T-cell (primary cell): ENCODE results near the gene DAPK1. TPM values are rescaled to one million over a fixed set of nuclear protein-coding genes. Genes with fewer than 3 reads are reported as not detected.

Source experiments
- ATAC-seq, 4 experiments: fragments of 200-7000 bp in 3 of 4; fragments of 150-1000 bp in 1 of 4; cut with Tn5 transposase; replicated peaks in 1 of 4; 1 replicate in 3 of 4; 2 replicates in 1 of 4; pipeline ENCODE4 v1.10.0; 2021; ENCODE audit warnings: moderate library complexity in 3 of 4, mild to moderate bottlenecking in 2 of 4, moderate number of reproducible peaks in 1 of 4
- CTCF ChIA-PET, 2 donors: fragments of 300-600 bp; sonication (Branson Sonifier 250); formaldehyde crosslinking; loops; one replicate each; lab custom pipeline; 2022; ENCODE audit warnings: antibody characterized with exemption in 2 of 2; lab: Charles Lee
- POLR2A ChIA-PET, 2 donors: fragments of 300-600 bp; sonication (Branson Sonifier 250); formaldehyde crosslinking; loops; one replicate each; lab custom pipeline; 2022; ENCODE audit warnings: antibody characterized with exemption in 2 of 2; lab: Charles Lee
- DNase-seq, 35 experiments: peaks; one replicate each; pipeline versions ENCODE4 v3.0.0 to v3.0.0-alpha.2; 2013 to 2023
- H3K27ac ChIP-seq: one replicate; pipeline ENCODE4 v1.5.1; 2013; ENCODE audit warnings: low read length
- H3K27me3 ChIP-seq, 2 experiments: replicated peaks in 1 of 2; 1 replicate in 1 of 2; 2 replicates in 1 of 2; pipeline versions ENCODE4 v1.6.1 to v1.7.0; 2013; ENCODE audit warnings: low read length in 1 of 2, mixed read lengths in 1 of 2; ENCODE audit not compliant: control insufficient read depth in 2 of 2, insufficient read depth in 2 of 2; ENCODE audit errors: extremely low read depth in 1 of 2
- H3K36me3 ChIP-seq, 2 donors: 1 replicate in 1 of 2; 2 replicates in 1 of 2; pipeline versions ENCODE4 v1.6.1 to v1.7.0; 2013; ENCODE audit warnings: low read length in 1 of 2; ENCODE audit not compliant: control insufficient read depth in 2 of 2, insufficient read depth in 1 of 2; ENCODE audit errors: extremely low read depth in 1 of 2
- H3K4me1 ChIP-seq, 2 experiments: 1 replicate in 1 of 2; 2 replicates in 1 of 2; pipeline versions ENCODE4 v1.6.1 to v1.7.0; 2013; ENCODE audit warnings: low read length in 2 of 2, mixed read lengths in 1 of 2; ENCODE audit not compliant: insufficient read depth in 2 of 2, control insufficient read depth in 1 of 2; ENCODE audit errors: extremely low read depth in 1 of 2
- H3K4me3 ChIP-seq, 2 donors: 1 replicate in 1 of 2; 2 replicates in 1 of 2; pipeline versions ENCODE4 v1.5.1 to v1.7.0; 2013; ENCODE audit warnings: mild to moderate bottlenecking in 2 of 2, low read length in 1 of 2, moderate library complexity in 1 of 2; ENCODE audit not compliant: control insufficient read depth in 1 of 2; ENCODE audit errors: extremely low read depth in 1 of 2
- H3K9me3 ChIP-seq: 2 replicates; pipeline ENCODE4 v1.7.0; 2013
- H3K27ac Mint-ChIP-seq, 2 donors: one replicate each; pipeline ENCODE4 v1.8.0; 2020 to 2021; ENCODE audit warnings: mild to moderate bottlenecking in 2 of 2, mixed read lengths in 2 of 2
- H3K27me3 Mint-ChIP-seq, 2 donors: one replicate each; pipeline ENCODE4 v1.8.0; 2021 to 2022; ENCODE audit warnings: mixed read lengths in 2 of 2
- H3K36me3 Mint-ChIP-seq: one replicate; pipeline ENCODE4 v1.8.0; 2021; ENCODE audit warnings: mixed read lengths
- H3K4me1 Mint-ChIP-seq, 3 donors: one replicate each; pipeline ENCODE4 v1.8.0; 2020 to 2022; ENCODE audit warnings: mixed read lengths in 3 of 3, mild to moderate bottlenecking in 1 of 3
- H3K4me3 Mint-ChIP-seq, 3 donors: one replicate each; pipeline ENCODE4 v1.8.0; 2020 to 2022; ENCODE audit warnings: mild to moderate bottlenecking in 3 of 3, mixed read lengths in 3 of 3, moderate library complexity in 3 of 3
- H3K9me3 Mint-ChIP-seq, 3 donors: one replicate each; pipeline ENCODE4 v1.8.0; 2020 to 2022; ENCODE audit warnings: mixed read lengths in 3 of 3
- WGBS: methylation state at CpG from one replicate; pipeline ENCODE4 v1.1.5; 2013; ENCODE audit warnings: missing lambda C conversion rate; ENCODE audit not compliant: insufficient coverage; 5-methylcytosine and 5-hydroxymethylcytosine counted together
- total RNA-seq, 35 experiments: library from RNA in 6 of 35; stranded (reverse) in 6 of 35; fragments of 120-200 nt in 1 of 35; gene quantifications; one replicate each; pipeline versions ENCODE4 v1.2.1 to v1.2.4 and lab custom pipeline; 2013 to 2026

DAPK1 gene
- total RNA-seq, 5 donors from 2014 or later (not counting 1 experiment from before 2014, with no cell fraction given): 1.7 to 4.2 (median 2.8) TPM

DNA sequence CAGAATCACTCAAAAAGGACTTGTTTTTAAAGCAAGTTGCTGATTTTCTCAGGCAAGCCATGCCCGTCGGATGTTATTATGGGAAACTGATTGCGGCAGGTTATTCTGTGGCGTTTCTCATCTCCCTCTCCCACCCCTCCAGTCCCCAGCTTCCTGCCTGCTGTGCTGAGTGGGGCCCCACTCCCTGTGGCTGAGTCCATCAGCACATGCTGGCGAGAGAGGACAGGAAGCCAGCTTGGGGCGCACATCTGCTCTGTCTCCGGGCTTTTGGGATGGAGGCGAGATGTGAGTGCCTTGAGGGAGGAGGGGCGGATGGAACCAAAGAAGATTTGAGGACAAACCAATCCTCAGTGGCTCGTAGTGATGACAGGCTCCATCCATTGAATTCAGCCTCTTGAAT is 108.0 kb downstream of the DAPK1 start:
- Histone ChIP-seq H3K36me3 (no peaks in the 10 kb centered on the region), H3K9me3 (no peaks in the 10 kb centered on the region), H3K27ac (no peak overlapping the region), H3K27me3 (peaks cover 0 to 11% of the 10 kb centered on the region in 2 experiments), H3K4me3 (peak overlapping the region in 1 of 2 donors; percentile 1), H3K4me1 (peaks cover 10 to 26% of the 10 kb centered on the region in 2 experiments)
- Mint-ChIP-seq H3K4me3 (peak overlapping the region in 1 of 3 donors; percentile 15), H3K9me3 (peaks cover 0 to 3% (median 2%) of the 10 kb centered on the region in 3 donors), H3K27ac (no peak overlapping the region), H3K4me1 (peaks cover 4 to 12% (median 11%) of the 10 kb centered on the region in 3 donors), H3K36me3 (no peaks in the 10 kb centered on the region), H3K27me3 (peaks cover 7 to 22% of the 10 kb centered on the region in 2 donors)
- ATAC-seq (no peak), DNase-seq (no peak)
- POLR2A ChIA-PET: no interaction called here
- no CpG with 5 or more reads among the region's 10 CpGs for WGBS
- CTCF ChIA-PET: no interaction called here

DNA sequence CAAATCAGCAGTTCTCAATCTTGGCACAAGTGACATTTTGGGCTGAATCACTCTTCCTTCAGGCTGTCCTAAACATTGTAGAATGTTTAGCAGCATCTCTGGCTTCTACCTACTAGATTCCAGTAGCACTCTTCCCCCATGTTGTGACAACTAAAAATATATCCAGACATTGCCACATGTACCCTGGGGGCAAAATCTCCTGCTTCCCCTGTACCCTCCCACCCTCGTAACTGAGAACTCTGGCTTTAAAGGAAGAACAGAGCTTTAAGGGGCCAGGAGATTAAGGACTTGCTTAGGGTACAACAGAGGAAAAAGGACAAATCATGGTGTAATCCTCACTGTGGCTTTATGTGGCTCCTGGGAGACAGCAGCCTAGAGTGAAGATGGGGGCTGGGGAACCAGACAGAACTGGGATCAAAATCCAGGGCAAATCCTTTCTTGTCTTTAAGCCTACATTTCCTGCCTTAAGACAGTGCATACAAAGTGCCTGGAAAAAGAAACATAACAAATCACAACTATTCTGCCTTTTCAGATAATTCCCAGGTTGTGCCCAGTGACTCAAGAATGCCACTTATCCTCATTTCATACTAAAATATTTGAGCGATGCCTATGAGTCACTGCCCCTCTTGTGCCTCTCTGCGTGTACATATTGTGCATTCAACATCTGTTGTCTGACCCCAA is 109.3 kb downstream of the DAPK1 start:
- Histone ChIP-seq H3K9me3 (no peaks in the 10 kb centered on the region), H3K4me3 (no peak overlapping the region), H3K27ac (no peak overlapping the region), H3K4me1 (peaks cover 10 to 29% of the 10 kb centered on the region in 2 experiments), H3K36me3 (no peaks in the 10 kb centered on the region), H3K27me3 (peaks cover 0 to 11% of the 10 kb centered on the region in 2 experiments)
- ATAC-seq (no peak), DNase-seq (no peak)
- no CpG with 5 or more reads among the region's 3 CpGs for WGBS
- Mint-ChIP-seq H3K9me3 (peaks cover 0 to 3% (median 2%) of the 10 kb centered on the region in 3 donors), H3K27ac (no peak overlapping the region), H3K4me3 (no peak overlapping the region), H3K4me1 (peaks cover 4 to 12% (median 11%) of the 10 kb centered on the region in 3 donors), H3K27me3 (peaks cover 7 to 22% of the 10 kb centered on the region in 2 donors), H3K36me3 (no peaks in the 10 kb centered on the region)
- POLR2A ChIA-PET: interaction anchor here in 1 of 2 donors (0.6 kb wide), 1 partner anchor 23 kb away, joined by 3 read pairs; no protein-coding TSS in a partner anchor
- CTCF ChIA-PET: interaction anchor here in 1 of 2 donors (0.7 kb wide), 1 partner anchor 19 kb away, joined by 3 read pairs; no protein-coding TSS in a partner anchor

DNA sequence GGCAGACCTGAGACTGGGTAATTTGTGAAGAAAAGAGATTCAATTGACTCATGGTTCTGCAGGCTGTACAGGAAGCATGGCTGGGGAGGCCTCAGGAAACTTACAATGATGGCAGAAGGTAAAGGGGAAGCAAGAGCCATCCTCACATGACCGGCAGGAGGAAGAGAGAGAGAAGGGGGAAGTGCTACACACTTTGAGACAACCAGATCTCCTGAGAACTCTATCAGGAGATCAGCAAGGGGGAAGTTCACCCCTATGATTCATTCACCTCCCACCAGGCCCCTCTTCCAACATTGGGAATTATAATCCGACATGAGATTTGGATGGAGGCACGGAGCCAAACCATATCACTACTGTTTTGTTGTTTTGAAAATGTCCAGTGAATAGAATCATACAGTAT is 110.2 kb downstream of the DAPK1 start:
- H3K4me1 ChIP-seq: peaks cover 10 to 34% of the 10 kb centered on the region in 2 experiments
- no peak overlapping the region for H3K27ac Mint-ChIP-seq
- no peaks in the 10 kb centered on the region for H3K36me3 Mint-ChIP-seq
- H3K27ac ChIP-seq: no peak overlapping the region
- peaks cover 0 to 11% of the 10 kb centered on the region in 2 experiments for H3K27me3 ChIP-seq
- DNase-seq: no peak
- no peaks in the 10 kb centered on the region for H3K9me3 ChIP-seq
- peaks cover 7 to 21% of the 10 kb centered on the region in 2 donors for H3K27me3 Mint-ChIP-seq
- ChIA-PET CTCF (no interaction called here), POLR2A (no interaction called here)
- ATAC-seq: no peak
- no CpG with 5 or more reads among the region's 3 CpGs for WGBS
- H3K4me3 ChIP-seq: no peak overlapping the region
- H3K4me3 Mint-ChIP-seq: no peak overlapping the region
- H3K4me1 Mint-ChIP-seq: peaks cover 4 to 12% (median 11%) of the 10 kb centered on the region in 3 donors
- peaks cover 0 to 3% (median 2%) of the 10 kb centered on the region in 3 donors for H3K9me3 Mint-ChIP-seq
- no peaks in the 10 kb centered on the region for H3K36me3 ChIP-seq

DNA sequence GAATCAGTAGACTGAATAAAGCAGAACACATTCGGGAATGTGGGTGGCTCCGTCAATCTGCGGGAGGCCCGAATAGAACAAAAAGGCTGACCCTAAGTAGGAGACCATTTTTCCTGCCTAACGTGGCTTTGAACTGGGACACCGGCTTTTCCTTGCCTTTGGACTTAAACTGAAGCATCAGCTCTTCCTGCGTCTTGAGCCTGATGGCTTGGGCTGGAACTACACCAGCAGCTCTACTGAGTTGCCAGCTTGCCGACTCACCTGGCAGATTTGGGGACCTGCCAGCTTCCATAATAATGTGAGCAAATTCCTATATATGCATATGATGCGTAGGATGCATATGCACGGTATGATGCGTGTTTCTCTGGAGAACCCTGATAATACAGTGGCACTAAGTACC is 111.3 kb downstream of the DAPK1 start:
- peaks cover 7 to 16% of the 10 kb centered on the region in 2 donors for H3K27me3 Mint-ChIP-seq
- ATAC-seq (no peak), DNase-seq (no peak)
- Histone ChIP-seq H3K27me3 (peaks cover 0 to 11% of the 10 kb centered on the region in 2 experiments), H3K9me3 (no peaks in the 10 kb centered on the region), H3K27ac (no peak overlapping the region), H3K36me3 (no peaks in the 10 kb centered on the region), H3K4me1 (peaks cover 10 to 36% of the 10 kb centered on the region in 2 experiments), H3K4me3 (no peak overlapping the region)
- POLR2A ChIA-PET: no interaction called here
- no peaks in the 10 kb centered on the region for H3K36me3 Mint-ChIP-seq
- CTCF ChIA-PET: no interaction called here
- H3K4me3 Mint-ChIP-seq: no peak overlapping the region
- H3K27ac Mint-ChIP-seq: no peak overlapping the region
- WGBS: 87% methylated on average over 5 of the region's 11 CpGs
- H3K9me3 Mint-ChIP-seq: peaks cover 0 to 3% (median 2%) of the 10 kb centered on the region in 3 donors
- peaks cover 4 to 12% (median 11%) of the 10 kb centered on the region in 3 donors for H3K4me1 Mint-ChIP-seq

DNA sequence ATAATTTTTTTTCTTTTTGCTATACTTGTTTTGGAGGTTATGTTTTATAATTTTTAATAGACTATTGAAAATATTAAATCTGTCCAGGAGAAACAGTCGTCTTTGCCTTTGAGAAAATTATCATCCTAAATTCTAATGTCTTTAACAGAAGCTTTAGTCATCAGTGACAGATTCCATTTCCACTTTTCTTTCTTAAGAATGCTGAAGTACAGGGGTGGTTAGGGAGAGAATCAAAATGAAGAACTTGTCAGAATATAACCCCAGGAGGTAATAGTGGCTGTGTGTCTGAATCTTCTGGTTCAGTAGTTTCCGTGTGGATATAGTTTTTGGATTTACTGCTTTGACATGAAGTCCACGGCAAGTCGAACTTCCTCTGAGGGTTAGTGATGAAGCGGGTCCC is 111.8 kb downstream of the DAPK1 start:
- no peak overlapping the region for H3K27ac Mint-ChIP-seq
- H3K9me3 ChIP-seq: no peaks in the 10 kb centered on the region
- peaks cover 0 to 3% (median 2%) of the 10 kb centered on the region in 3 donors for H3K9me3 Mint-ChIP-seq
- H3K4me3 Mint-ChIP-seq: no peak overlapping the region
- H3K36me3 ChIP-seq: no peaks in the 10 kb centered on the region
- no peak for DNase-seq
- H3K27me3 ChIP-seq: peaks cover 0 to 11% of the 10 kb centered on the region in 2 experiments
- POLR2A ChIA-PET: no interaction called here
- no CpG with 5 or more reads among the region's 5 CpGs for WGBS
- H3K36me3 Mint-ChIP-seq: no peaks in the 10 kb centered on the region
- peaks cover 4 to 12% (median 11%) of the 10 kb centered on the region in 3 donors for H3K4me1 Mint-ChIP-seq
- H3K27me3 Mint-ChIP-seq: peaks cover 7 to 11% of the 10 kb centered on the region in 2 donors
- no peak overlapping the region for H3K27ac ChIP-seq
- peaks cover 10 to 39% of the 10 kb centered on the region in 2 experiments for H3K4me1 ChIP-seq
- ATAC-seq: no peak
- H3K4me3 ChIP-seq: no peak overlapping the region
- CTCF ChIA-PET: no interaction called here

DNA sequence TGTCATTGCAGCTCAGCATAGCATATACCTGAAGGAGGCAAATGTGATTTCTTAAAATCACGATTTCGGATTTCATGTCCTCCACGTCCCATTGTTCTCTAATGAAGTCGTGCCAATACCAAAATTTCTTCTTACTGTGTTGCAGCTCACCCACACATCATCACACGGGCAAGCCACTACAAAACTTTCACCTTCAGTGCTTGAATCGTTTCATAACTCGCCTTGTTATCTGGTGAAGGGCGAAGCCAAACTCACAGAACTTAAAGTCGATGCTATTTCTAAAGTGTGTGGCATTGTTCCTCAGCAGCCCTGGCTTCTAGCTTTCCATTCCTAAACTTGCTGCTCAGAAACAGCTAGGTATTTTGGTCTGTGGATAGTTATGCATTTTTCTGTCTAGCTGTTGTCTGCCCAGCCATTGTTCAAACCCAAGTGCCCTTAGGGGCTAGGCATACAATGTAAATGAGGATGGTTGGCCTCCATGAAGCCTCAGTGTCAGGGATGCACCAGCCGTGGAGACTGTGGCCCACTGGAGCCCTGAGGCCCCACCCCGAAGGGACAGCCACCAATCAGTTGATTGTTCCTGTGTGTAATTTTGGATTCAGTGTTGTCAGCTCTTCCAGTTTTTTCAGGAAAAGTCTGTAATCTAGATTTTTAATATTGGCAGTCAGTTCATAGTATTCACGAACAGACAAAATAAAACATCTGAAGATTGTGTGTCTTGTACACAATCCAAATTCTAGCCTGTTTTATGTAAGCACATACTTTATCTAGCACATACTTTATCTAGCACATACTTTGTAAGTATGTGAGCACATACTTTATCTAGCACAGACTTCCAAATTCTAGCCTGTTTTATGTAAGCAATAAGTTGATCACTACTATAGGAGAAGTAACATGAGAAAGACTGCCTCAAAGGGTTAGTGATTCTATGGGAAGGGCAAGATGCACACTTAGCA is 112.8 kb downstream of the DAPK1 start:
- ATAC-seq (no peak), DNase-seq (no peak)
- Histone ChIP-seq H3K27ac (no peak overlapping the region), H3K4me3 (no peak overlapping the region), H3K9me3 (no peaks in the 10 kb centered on the region), H3K4me1 (peaks cover 5 to 36% of the 10 kb centered on the region in 2 experiments), H3K36me3 (no peaks in the 10 kb centered on the region), H3K27me3 (peaks cover 0 to 10% of the 10 kb centered on the region in 2 experiments)
- no peak overlapping the region for H3K27ac Mint-ChIP-seq
- ChIA-PET CTCF (no interaction called here), POLR2A (no interaction called here)
- peaks cover under 1 to 2% (median 2%) of the 10 kb centered on the region in 3 donors for H3K4me1 Mint-ChIP-seq
- peaks cover 3 to 7% of the 10 kb centered on the region in 2 donors for H3K27me3 Mint-ChIP-seq
- 83% methylated on average over 1 of the region's 12 CpGs for WGBS
- H3K36me3 Mint-ChIP-seq: no peaks in the 10 kb centered on the region
- peaks cover 0 to 3% (median 2%) of the 10 kb centered on the region in 3 donors for H3K9me3 Mint-ChIP-seq
- H3K4me3 Mint-ChIP-seq: no peak overlapping the region
